Kidney tubule cell (primary cell): Measurements from ENCODE around the gene KREMEN2.
A peak's percentile ranks its signal among the peaks of the same experiment; 100 is the strongest.

Experiments used
- DNase-seq: peaks from one replicate; pipeline ENCODE4 v3.0.0-alpha.2; 2018; ENCODE audit warnings: low spot score

Gene KREMEN2

GRCh38 chr16:2966043-2966807 lies 2.1 kb downstream of the KREMEN2 start:
- DNase-seq = no peak

GRCh38 chr16:2966808-2967191 lies 2.7 kb downstream of the KREMEN2 start:
- no peak for DNase-seq

- DNase-seq = no peak
Measured at GRCh38 chr16:2967211-2967631, 3.1 kb downstream of the KREMEN2 start.

GRCh38 chr16:2967721-2968161 lies 3.7 kb downstream of the KREMEN2 start:
- no peak for DNase-seq

- DNase-seq = no peak
Measured at GRCh38 chr16:2968368-2968737, 4.3 kb downstream of the KREMEN2 start.

GRCh38 chr16:2968738-2969544 lies 4.9 kb downstream of the KREMEN2 start, which contains the start of gene PAQR4:
TSS of gene PAQR4 (plus strand) at chr16:2969348. CDS start at chr16:2969675, 327 bp downstream.
- DNase-seq = peak; percentile 92

GRCh38 chr16:2969545-2970521 lies 5.8 kb downstream of the KREMEN2 start:
- peak; percentile 74 for DNase-seq

- no peak for DNase-seq
Measured at GRCh38 chr16:2970563-2970962, 6.5 kb downstream of the KREMEN2 start.

GRCh38 chr16:2971134-2971984 lies 7.3 kb downstream of the KREMEN2 start:
- DNase-seq = no peak

GRCh38 chr16:2971985-2972784 lies 8.1 kb downstream of the KREMEN2 start:
- DNase-seq = no peak

GRCh38 chr16:2973093-2973492 lies 9.0 kb downstream of the KREMEN2 start:
- no peak for DNase-seq

- no peak for DNase-seq
Measured at GRCh38 chr16:2973605-2974318, 9.7 kb downstream of the KREMEN2 start.

GRCh38 chr16:2974319-2975056 lies 10.4 kb downstream of the KREMEN2 start:
- no peak for DNase-seq

GRCh38 chr16:2975161-2975795 lies 11.2 kb downstream of the KREMEN2 start:
- no peak for DNase-seq

GRCh38 chr16:2976201-2976600 lies 12.1 kb downstream of the KREMEN2 start:
- DNase-seq = no peak

- DNase-seq = no peak
Measured at GRCh38 chr16:2976673-2977072, 12.6 kb downstream of the KREMEN2 start.

GRCh38 chr16:2977440-2977839 lies 13.4 kb downstream of the KREMEN2 start:
- DNase-seq = no peak

GRCh38 chr16:2979669-2980226 lies 15.7 kb downstream of the KREMEN2 start:
- DNase-seq = peak; percentile 29
